Head of caudate nucleus (tissue), 42 donors: ENCODE data around the gene REG4.
"Not testable (repeated sequence)": the region's sequence is repeated elsewhere in the genome, so short reads cannot be mapped to it uniquely, and the experiment has no call there.

Experiments used
- DNase-seq, 42 donors: peaks; one replicate each; pipeline versions ENCODE4 v3.0.0 to v3.0.0-alpha.2; 2020 to 2021; ENCODE audit warnings: mixed read lengths in 7 of 42
- intact Hi-C: fragments of 100-400 bp; cut with DNase I; formaldehyde crosslinking; loops from one replicate; pipeline ENCODE4 v1.15.0; 2022

The REG4 gene

GRCh38 chr1:119811985-119812557 is 811 bp upstream of the REG4 start:
- intact Hi-C loops: no loop called here
- no peak for DNase-seq

GRCh38 chr1:119808972-119809550 is 2.2 kb downstream of the REG4 start:
- peak; percentile 55 to 89 (median 78) for DNase-seq
- intact Hi-C loops: no loop called here

GRCh38 chr1:119808491-119808890 is 2.8 kb downstream of the REG4 start:
- intact Hi-C loops: no loop called here
- no peak for DNase-seq

- DNase-seq: no peak
- intact Hi-C loops: no loop called here
These were observed 4.8 kb downstream of the REG4 start for GRCh38 chr1:119806489-119806888.

GRCh38 chr1:119805746-119806145 is 5.5 kb downstream of the REG4 start:
- intact Hi-C loops: no loop called here
- DNase-seq: no peak

GRCh38 chr1:119805247-119805646 is 6.0 kb downstream of the REG4 start:
- DNase-seq: no peak
- intact Hi-C loops: no loop called here

- intact Hi-C loops: no loop called here
- no peak for DNase-seq
These were observed 11.6 kb downstream of the REG4 start for GRCh38 chr1:119799599-119800177.

- intact Hi-C loops: no loop called here
These were observed 12.3 kb downstream of the REG4 start for GRCh38 chr1:119799003-119799402.

GRCh38 chr1:119797606-119798005 is 13.7 kb downstream of the REG4 start:
- intact Hi-C loops: no loop called here
- DNase-seq: no peak

More at GRCh38 chr1:119799003-119799402, 12.3 kb downstream of the REG4 start:
- no peak for DNase-seq

- intact Hi-C loops: no loop called here
These were observed 14.1 kb downstream of the REG4 start for GRCh38 chr1:119797162-119797561.

GRCh38 chr1:119795261-119796200 is 15.7 kb downstream of the REG4 start:
- intact Hi-C loops: no loop called here
- DNase-seq: no peak

More at GRCh38 chr1:119797162-119797561, 14.1 kb downstream of the REG4 start:
- no peak for DNase-seq

GRCh38 chr1:119794876-119795240 is 16.4 kb downstream of the REG4 start:
- intact Hi-C loops: no loop called here
- DNase-seq: no peak

GRCh38 chr1:119794230-119794875 is 16.9 kb downstream of the REG4 start:
- no peak for DNase-seq

GRCh38 chr1:119791377-119791776 is 19.9 kb downstream of the REG4 start:
- DNase-seq: no peak
- intact Hi-C loops: no loop called here

More at GRCh38 chr1:119794230-119794875, 16.9 kb downstream of the REG4 start:
- intact Hi-C loops: no loop called here

GRCh38 chr1:119790451-119791198 is 20.6 kb downstream of the REG4 start:
- intact Hi-C loops: no loop called here
- DNase-seq: no peak

GRCh38 chr1:119787776-119788175 is 23.5 kb downstream of the REG4 start:
- intact Hi-C loops: no loop called here
- peak in 1 of 42 donors; percentile 1 for DNase-seq

- peak in 1 of 42 donors; percentile 27 for DNase-seq
- intact Hi-C loops: not testable (repeated sequence)
These were observed 24.7 kb downstream of the REG4 start for GRCh38 chr1:119786473-119787050.

- intact Hi-C loops: not testable (repeated sequence)
- DNase-seq: peak in 1 of 42 donors; percentile 25
These were observed 25.2 kb downstream of the REG4 start for GRCh38 chr1:119786046-119786445.
